Cardiac septum (tissue), 1 donor: ENCODE results near the gene CLP1. TPM values are rescaled to one million over a fixed set of nuclear protein-coding genes. Genes with fewer than 3 reads are reported as not detected.

Source experiments
- DNase-seq: peaks from one replicate; pipeline ENCODE4 v3.0.0-alpha.2; 2020; ENCODE audit warnings: low spot score
- intact Hi-C: fragments of 100-400 bp; cut with DNase I; formaldehyde crosslinking; loops from one replicate; pipeline ENCODE4 v1.14.0; 2022
- total RNA-seq: library from RNA; stranded (reverse); fragmentation: NEBNext Ultra II Directional; extraction: Animal tissue kit (Norgen Biotek cat#: 25700); gene quantifications from one replicate; pipeline ENCODE4 v1.2.1, GENCODE V29; 2021
- donor health status: DM: no; HTN: no; CAD: no.

The CLP1 gene
- total RNA-seq, 1 donor from 2014 or later, result 5.8 TPM

DNA sequence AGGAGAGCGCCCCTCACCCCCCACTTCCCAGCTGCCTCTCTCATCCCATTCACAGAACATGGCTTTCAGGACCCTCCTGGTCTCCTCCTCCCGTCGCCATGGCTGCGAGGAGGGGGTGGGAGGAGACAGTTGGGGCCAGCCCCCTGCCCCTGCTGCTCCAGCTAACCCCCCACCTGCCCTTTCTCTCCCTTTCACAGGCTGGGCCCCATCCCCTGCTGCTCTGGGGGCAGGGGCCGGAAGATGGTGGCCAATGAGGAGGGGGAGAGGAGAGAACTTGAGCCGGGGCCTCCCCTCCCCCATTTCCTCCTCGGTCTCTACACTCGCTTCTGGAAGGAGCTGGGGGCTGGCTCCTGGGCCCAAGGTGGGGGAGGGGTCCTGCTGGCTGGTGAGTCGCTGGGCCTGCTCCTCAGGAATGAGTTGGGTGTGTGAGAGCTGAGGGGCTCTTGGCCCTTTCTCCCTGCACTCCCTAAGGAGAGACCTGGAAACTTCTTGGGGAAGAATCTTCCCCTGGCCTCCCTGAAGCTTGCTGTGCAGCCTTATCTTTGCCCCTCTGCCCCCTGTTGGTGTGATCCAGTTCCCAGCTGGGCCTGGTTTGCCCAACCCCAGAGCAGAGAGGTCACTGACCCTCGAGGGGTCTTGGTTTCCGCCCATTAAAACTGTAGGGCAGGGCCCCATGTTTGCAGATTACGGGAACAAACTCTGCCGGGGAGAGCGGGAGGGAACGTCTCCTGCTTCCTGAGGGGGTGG lies 18.1 kb upstream of the CLP1 start:
- intact Hi-C loops, result loop anchor here (5.0 to 10.0 kb wide), 2 partner anchors 145 to 182 kb away; no protein-coding TSS in a partner anchor
- no peak for DNase-seq

DNA sequence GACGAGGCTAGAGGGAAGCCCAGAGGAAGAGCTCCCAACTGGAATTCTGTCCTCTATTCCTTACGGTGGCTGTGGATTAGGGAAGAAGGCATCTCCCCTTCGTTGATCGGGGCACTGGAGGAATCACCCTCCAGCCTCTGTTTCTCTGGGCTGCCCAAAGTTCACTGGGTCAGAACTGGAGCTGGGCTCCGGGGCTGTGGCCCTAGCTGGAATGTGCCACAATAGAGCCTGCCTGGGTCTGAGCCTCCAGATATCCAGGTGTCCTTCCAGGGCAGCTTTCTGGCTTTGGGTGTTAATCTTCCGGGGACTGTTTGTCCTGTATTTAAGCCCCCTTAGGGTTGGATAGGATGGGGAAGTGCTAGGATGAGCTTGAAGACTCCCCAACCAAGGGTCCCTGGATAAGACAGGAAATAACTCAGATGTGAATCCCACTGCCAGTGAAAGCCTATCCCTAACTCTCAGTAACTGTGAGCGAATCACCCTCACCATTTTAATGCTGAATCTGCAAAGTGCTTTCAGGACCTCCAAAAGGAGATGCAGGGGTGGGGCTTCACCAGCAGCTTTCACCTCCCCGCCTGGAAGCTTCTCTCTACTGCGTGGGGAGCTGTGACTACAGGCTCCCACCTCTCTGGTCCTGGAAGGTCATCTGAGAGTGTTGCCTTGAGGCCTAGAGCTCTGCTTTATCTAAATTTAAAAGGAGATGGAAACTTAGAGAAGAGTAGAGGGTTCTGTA lies 17.3 kb upstream of the CLP1 start:
- intact Hi-C loops, result loop anchor here (5.0 to 10.0 kb wide), 2 partner anchors 145 to 183 kb away; no protein-coding TSS in a partner anchor
- DNase-seq, result peak; percentile 44

- peak; percentile 65 for DNase-seq
- intact Hi-C loops, result loop anchor here (5.0 to 10.0 kb wide), 2 partner anchors 146 to 184 kb away; no protein-coding TSS in a partner anchor
These were observed 16.4 kb upstream of the CLP1 start for GRCh38 chr11:57641011-57641807.

DNA sequence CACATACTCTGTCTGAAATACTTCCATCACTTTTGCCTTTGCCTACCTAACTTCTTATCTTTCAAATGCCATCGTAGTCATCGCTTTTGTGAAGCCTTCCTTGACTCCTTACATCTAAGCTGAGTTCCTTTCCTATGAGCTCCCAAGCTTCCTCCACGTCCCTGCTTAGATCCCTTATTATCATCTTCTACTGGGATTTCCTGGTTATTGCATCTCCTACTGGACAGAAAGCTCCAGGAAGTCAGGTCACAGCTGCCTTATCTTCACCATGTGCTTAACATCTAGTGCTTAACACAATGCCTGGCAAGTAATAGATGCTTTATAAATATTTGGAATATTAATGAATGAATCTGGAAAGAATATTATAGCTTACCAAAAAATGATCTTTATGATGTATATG lies 13.8 kb upstream of the CLP1 start:
- no peak for DNase-seq

GRCh38 chr11:57644748-57645688 lies 12.5 kb upstream of the CLP1 start:
- intact Hi-C loops, result loop anchor here (1.0 to 10.0 kb wide), 4 partner anchors 77 to 298 kb away; no protein-coding TSS in a partner anchor

More for the DNA sequence above, 13.8 kb upstream of the CLP1 start:
- intact Hi-C loops, result loop anchor here (1.0 to 10.0 kb wide), 3 partner anchors 76 to 187 kb away; no protein-coding TSS in a partner anchor

GRCh38 chr11:57645689-57646085 lies 11.9 kb upstream of the CLP1 start:
- intact Hi-C loops, result loop anchor here (5.0 to 10.0 kb wide), 2 partner anchors 151 to 298 kb away; no protein-coding TSS in a partner anchor
- DNase-seq, result peak; percentile 50

More at GRCh38 chr11:57644748-57645688, 12.5 kb upstream of the CLP1 start:
- peak; percentile 88 for DNase-seq

GRCh38 chr11:57646194-57646798 lies 11.3 kb upstream of the CLP1 start:
- intact Hi-C loops, result loop anchor here (5.0 to 10.0 kb wide), 2 partner anchors 151 to 299 kb away; no protein-coding TSS in a partner anchor
- peak; percentile 43 for DNase-seq

DNA sequence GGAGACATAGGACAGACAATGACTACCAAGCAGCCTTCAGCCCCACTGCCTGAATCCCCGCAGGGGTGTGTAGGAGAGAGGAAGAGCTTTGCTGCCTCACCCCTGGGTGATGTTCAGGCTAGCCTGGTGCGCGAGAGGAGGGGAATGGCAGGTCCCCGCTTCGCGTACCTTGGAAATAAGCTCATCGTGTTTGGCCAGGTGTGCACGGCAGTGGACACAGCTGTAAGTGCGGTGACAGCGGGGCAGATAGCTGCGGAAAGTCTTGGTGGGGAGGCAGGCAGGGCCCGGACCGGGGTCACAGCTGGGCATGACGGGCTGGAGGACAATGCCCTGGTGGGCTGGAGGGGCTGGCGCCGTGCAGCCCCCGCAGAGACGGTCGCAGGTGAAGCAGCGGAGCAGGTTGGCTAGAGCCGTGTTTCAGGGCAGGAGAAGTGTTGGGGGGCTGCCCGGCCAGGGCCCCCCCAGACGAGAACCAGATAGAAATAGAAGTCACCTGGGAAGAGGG lies 10.7 kb upstream of the CLP1 start:
- DNase-seq, result no peak
- intact Hi-C loops, result loop anchor here (5.0 to 10.0 kb wide), 2 partner anchors 152 to 300 kb away; no protein-coding TSS in a partner anchor

DNA sequence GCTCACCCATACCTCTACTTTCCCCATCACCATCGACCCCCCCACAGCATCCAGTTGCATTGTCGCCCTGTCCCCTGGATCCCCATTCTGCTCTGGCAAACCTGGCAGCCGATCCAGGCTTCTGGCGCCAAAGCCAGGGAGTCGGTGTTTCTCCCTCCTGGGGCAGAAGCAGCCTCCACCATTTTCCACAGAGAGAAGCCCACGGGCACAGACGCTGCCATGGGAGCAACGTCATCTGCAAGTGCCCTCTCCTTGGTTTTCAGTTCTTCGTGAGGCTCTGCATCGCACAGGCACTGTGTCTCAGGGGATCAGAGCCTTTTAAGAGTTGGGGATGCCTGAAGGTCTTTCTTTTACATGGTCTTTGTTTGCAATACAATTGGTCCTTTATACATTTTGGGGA lies 10.2 kb upstream of the CLP1 start:
- DNase-seq, result no peak
- intact Hi-C loops, result loop anchor here (5.0 to 10.0 kb wide), 2 partner anchors 153 to 300 kb away; no protein-coding TSS in a partner anchor

DNA sequence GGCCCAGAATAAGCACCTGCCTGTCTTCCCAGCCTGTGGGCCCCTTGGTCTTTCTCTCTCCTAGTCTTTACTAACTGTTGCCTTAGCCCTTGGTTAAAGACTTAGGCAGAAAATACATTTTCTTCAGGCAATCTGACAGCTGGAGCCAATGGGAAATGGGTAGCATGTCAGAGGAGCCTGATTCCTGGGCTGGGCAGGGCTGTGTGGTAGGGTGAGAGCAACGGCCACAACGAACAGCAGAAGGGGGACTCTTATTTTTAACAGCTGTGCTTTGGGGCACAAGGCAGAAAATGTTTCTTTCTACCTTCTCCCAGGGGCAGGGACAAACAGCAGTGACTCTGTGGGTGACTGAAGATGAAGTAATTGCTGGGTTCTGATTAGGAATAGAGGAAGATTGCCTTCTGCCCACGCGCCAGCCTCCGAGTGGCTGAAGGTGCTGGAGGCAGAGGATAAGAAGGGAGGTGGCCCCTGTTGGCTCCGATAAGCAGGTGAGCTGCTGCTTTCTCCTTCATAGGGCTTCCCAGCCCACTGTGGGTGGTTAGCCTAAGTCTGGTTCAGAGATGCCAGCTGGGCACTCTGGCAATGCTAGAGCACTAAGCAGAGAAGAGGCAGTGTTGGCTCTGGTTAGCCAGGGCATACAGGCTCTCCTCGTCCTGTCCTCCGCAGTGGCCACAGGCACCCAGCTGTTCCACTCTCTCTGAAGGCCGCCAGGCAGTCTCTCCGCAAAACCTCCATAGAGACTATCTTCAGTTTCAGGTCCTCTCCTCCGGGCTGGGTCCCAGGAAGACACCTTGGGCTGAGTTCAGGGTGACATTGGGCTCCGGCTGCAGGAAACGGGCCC lies 9.4 kb upstream of the CLP1 start:
- no peak for DNase-seq
- intact Hi-C loops, result loop anchor here (5.0 to 10.0 kb wide), 2 partner anchors 153 to 301 kb away; no protein-coding TSS in a partner anchor

GRCh38 chr11:57648801-57649735 lies 8.5 kb upstream of the CLP1 start:
- DNase-seq, result no peak
- intact Hi-C loops, result loop anchor here (5.0 to 10.0 kb wide), 2 partner anchors 154 to 302 kb away; no protein-coding TSS in a partner anchor

DNA sequence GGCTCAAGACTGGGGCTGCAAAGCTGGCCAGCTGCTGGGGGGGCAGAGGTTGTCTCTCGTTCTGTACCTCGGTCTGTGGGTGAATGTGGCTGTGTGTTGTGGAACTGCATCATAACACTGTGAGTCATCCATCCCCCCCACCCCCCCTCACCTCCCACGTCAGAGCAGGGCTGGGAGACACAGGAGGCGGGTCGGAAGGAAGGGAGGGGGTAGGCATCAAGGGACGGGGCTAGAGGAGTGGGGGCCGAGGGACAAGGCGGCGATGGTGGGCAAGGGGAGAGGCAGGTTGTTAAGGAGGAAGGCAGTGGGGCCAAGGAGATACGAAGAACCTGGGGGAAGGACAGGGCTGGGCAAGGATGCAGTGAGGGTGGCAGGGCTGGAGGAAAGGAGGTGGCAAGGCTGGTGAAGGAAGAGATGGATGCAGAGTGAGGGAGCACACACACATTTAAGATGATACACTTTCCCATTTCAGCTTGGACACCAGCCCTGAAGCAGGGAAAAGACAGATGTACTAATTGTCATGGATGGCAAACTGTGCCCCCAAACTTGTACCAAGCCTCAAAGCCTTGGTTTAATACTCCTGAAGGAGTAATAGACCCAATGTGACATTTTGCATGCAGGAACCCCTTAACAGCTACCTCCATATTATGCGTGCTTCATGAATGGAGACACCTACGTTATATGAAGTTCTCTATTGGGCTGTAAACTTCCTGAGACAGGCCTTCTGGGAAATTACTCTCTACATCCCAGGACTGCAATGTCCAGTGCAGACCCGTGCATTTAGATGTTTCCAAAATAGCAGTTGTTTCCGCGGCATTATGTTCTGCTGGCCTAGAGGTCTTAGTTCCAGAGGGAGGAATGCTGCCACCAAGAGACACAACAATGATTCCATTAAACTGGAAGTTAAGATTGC lies 7.5 kb upstream of the CLP1 start, which contains the start of gene YPEL4:
YPEL4 (minus strand) TSS at position 87 of the 913 bp plus-strand sequence. CDS start 2,805 bp downstream, outside the sequence.
- no peak for DNase-seq
- intact Hi-C loops, result loop anchor here (5.0 to 10.0 kb wide), 2 partner anchors 155 to 303 kb away; no protein-coding TSS in a partner anchor

GRCh38 chr11:57650739-57651090 lies 6.8 kb upstream of the CLP1 start:
- no peak for DNase-seq
- intact Hi-C loops, result no loop called here

DNA sequence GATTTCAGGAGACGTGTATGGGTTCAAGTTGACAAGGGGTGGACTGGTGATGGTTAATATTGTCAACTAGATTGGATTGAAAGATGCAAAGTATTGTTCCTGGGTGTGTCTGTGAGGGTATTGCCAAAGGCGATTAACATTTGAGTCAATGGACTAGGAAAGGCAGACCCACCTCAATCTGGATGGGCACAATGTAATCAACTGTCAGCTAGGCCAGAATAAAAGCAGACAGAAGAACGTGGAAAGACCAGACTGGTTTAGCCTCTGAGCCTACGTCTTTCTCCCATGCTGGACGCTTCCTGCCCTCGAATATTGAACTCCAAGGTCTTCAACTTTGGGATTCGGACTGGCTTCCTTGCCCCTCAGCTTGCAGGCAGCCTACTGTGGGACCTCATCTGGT lies 6.2 kb upstream of the CLP1 start:
- intact Hi-C loops, result no loop called here
- no peak for DNase-seq
